HT-29 (cell line): ENCODE results near the gene CD44. TPM values are rescaled to one million over a fixed set of nuclear protein-coding genes. Genes with fewer than 3 reads are reported as not detected.

Experiments used
- DNase-seq: peaks from one replicate; pipeline ENCODE4 v3.0.0-alpha.2; 2015; ENCODE audit warnings: low spot score
- total RNA-seq: library from RNA; depleted of rRNA; stranded (reverse); fragments of >200 nt; shearing (Covaris generic); gene quantifications from 2 replicates; pipeline ENCODE4 v1.2.3, GENCODE V29; 2014

Gene CD44
- total RNA-seq, 1 experiment from 2014 or later = 159 TPM

DNA sequence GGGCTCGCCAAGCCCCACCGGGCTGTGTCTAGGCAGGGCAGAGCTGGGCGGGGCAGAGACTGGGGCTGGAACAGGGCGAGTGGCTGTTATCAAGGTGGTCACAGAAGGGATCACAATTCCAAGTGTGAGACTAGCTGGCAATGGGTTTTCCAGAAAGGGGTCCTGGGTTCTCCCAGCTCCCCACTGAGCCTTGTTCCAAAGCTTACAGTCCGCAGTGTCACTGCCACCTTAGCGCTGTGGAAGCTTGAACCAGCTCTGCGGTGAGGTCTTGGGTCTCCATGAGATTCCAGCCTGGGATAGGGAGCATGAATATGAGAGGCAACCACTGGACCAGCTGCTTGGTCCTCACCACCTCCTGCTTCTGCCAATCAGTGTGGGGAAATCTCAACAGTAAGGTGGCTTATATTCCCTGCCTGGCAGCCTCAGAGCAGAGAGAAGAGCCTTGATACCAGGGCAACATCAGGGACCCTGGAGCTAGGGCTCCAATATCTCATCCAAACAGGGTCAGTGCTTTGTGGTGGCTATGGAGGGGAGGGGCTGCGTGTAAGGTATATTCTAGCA lies 831 bp downstream of the CD44 start:
- peak; percentile 86 for DNase-seq

- DNase-seq = no peak
Measured at GRCh38 chr11:35141071-35141470, 2.1 kb downstream of the CD44 start.

DNA sequence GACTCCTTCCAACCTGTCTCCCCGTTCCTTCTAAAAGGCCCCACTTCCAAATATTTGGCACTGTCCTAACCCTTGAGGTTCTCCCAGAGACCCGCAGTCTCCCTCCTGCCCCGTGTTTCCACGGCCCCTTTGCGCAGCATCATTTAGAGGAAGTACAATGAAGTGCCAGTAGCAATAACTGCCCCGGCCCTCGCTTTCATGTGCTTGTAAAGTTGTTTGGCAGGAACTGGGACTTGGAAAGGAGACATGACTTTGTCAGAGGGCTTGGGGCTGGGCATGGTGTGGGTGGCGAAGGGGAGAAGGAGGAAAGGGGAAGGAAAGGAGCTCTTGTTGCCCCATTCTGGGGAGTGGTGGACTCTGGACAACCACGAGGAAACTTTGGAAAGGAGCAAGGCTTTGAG lies 2.6 kb downstream of the CD44 start:
- DNase-seq = peak; percentile 78

DNA sequence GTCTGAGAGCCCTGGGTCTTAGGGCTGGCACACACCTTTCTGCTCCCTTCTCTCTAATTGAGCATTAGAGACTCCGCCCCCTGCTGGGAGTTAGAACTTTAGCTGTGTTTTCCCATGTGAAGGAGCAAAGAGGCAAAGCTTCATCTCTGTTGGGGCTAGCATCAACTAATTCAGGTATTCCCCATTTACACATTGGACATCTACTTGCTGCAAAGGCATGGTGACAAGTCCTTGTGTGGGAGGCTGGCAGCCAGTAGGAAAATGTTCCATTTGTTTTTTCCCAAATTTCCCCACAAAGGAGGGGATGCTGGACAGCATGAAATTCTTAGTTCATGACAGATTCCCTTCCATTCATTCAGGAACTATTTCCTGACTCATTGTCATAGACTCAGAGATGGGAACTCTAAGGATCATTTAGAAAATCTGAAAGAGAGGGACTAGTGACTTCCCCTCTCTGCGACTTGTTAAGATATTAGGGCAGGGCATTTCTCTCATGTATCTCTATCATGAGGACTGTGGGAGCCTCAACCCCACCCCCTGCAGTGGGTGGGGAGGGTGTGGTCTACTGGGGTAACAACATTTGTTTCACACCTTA lies 3.6 kb downstream of the CD44 start:
- no peak for DNase-seq

DNA sequence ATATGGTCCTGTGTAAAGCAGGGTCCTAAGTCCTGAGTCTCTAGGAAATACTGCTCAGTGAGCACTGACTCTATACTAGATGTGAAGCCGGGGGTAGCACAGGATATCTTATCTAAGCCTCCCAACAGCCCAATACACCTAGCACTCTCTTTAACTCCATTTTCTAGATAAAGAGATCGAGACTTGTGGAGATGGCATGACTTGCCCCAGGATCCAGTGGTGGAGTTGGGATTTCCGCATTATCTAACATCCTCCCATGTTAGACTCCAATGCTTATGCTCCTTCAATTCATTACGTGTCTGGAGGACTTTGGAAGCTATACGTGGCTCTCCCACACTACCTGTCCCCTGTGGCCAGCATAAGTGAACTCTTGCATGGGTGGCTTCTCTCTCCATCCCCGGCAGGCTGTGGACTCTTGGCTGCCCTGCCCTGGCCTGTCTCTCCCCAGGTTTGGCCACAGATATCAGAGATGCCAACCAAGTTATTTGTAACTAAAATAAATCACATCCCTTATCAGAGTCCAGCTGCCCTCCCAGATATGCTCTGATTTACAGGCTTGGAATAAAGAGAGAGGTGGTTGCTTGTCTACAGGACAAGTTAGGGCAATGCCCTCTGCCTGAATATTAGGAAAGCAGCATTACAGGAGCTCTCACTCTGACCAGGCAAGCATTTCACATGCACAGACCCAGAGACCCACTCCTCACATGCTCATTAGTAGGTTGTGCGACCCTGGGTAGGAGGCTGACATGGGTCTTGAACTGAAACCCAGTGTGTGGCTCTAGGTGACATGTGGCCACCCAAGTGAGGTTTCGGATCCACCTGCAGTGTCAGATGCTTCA lies 4.5 kb downstream of the CD44 start:
- DNase-seq = no peak

DNA sequence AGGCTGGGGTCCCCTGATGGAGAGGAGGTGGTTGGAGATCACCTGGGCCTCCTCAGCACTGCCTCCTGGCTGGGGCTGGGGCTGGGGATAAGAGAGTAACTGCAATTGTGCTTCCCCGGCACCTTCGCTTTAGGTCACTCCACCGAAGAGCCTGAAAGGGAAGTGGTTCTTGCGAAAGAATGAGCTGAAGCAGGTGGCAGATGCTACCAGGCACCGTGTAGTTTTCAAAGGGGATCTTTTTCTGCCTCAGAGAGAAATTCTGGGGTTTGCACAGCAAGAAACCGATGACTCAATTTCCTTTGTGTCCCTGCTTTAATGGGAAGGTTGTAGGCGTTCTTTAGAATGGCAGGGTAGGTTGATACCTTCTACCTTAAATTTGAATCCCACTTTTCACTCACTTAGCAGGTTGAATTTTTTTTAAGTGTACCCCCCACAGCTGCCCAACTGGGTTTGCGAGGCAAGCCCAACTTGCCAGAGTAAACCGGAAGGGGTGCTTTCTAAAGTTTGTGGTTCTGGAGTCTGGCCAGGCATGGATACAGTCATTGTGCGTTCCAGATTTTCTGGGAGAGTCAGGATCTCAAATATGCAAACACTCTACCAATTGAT lies 5.3 kb downstream of the CD44 start:
- no peak for DNase-seq

DNA sequence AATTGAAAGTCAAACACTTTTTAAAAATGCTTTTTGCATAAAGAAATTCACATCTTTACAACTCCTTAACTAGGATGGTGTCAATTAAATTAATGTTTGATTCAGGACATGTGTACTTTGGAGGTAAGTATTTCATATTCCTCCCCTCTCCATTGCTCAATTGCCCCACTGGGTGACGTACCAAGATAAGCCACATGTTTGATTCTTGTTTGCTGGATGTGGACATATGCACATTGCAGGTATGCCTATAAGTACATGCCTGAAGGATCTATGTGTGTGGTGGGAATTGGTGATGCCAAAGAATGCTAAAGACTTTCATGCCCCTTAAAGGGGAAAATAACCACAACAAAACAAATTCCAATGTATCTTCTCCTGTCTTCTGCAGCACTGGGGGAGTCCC lies 5.8 kb downstream of the CD44 start:
- DNase-seq = no peak

- DNase-seq = no peak
Measured at GRCh38 chr11:35145271-35145670, 6.3 kb downstream of the CD44 start.

- DNase-seq = no peak
Measured at GRCh38 chr11:35146074-35146521, 7.1 kb downstream of the CD44 start.

GRCh38 chr11:35146711-35147110 lies 7.7 kb downstream of the CD44 start:
- no peak for DNase-seq

DNA sequence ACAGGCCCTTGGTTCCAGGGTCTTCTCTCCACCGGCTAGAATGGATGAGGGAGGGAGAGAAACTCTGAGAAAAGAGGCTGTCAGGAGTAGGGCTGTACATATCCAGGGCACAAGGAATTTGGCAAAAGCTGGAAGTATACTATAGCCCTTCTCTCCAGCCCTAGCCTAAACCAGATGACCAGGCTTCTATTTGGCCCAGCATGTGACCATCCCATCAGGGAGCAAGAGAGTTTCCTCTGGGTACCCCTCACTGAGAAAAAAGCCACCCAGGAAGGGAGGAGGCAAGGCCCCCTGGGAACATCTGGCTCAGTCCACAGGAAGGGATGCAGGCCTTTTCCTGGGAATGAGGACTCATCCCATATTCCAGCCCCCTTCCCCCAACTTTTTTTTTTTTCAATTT lies 8.3 kb downstream of the CD44 start:
- DNase-seq = no peak

- no peak for DNase-seq
Measured at GRCh38 chr11:35148163-35148837, 9.3 kb downstream of the CD44 start.

GRCh38 chr11:35150454-35150853 lies 11.5 kb downstream of the CD44 start:
- no peak for DNase-seq

DNA sequence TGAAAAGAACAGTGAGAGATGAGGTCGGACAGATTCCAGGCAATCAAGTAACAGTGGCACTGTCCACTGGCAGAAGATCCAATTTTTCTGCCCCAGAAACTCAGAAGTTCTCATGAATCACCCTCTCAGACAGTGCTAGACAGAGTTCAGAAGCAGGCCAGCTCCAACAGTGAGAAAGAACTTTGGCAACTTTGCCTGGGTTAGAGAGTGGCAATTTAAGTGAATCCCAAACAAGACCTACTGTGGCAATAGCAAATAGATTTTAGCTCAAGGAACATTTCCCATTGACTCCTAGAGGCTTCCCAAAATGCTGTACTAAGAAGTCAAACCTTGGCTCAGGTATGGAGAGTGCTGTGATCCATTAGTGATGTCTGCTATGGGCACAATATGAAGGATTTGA lies 12.3 kb downstream of the CD44 start:
- no peak for DNase-seq

DNA sequence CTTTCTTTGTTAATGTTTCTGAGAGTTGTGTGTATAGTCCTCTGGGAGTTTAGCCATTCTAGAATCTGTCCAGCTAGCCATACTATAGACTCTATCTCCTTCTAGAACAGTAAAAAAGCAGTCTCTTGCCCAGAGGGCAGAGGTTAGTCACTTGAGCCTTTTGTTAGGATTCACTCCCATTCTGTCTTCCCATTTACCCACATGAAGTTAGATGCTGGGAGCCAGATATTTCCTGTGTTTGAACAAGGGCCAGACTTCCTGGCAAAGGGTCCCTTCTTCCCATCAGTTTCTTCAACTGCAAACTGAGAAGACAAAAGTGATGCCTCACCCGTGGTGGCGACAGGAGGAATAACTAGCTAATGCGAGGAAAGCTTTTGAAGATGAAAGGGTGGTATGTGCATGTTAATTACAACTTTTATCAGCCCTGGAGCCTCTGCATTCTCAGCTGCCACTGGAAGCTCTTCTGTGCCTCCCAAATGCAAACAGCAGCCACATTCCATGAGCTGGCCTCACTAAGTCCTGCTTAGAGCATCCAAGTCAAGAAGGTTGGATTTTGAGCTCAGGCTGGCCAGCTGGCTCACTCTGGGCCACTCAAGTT lies 12.8 kb downstream of the CD44 start:
- DNase-seq = no peak

- no peak for DNase-seq
Measured at GRCh38 chr11:35152575-35152974, 13.6 kb downstream of the CD44 start.

GRCh38 chr11:35153280-35153679 lies 14.3 kb downstream of the CD44 start:
- DNase-seq = no peak

DNA sequence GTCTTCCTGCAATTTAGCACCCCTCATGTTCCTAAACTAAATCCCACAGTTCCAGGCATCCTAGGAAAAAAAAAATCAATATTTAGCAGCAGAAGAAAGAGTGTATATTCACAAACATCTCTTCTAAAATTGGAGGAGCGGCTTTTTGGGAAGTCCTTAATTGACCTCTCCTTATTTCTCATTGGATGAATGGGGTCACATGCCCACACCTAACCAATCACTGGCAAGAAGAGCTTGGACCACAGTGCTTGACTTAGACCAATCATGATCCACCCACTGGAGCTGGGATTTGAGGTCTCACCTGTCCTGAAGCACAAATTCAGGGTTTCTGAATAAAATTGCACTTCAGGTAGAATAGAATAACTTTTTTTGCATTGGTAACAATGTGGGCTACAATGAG lies 16.0 kb downstream of the CD44 start:
- no peak for DNase-seq

DNA sequence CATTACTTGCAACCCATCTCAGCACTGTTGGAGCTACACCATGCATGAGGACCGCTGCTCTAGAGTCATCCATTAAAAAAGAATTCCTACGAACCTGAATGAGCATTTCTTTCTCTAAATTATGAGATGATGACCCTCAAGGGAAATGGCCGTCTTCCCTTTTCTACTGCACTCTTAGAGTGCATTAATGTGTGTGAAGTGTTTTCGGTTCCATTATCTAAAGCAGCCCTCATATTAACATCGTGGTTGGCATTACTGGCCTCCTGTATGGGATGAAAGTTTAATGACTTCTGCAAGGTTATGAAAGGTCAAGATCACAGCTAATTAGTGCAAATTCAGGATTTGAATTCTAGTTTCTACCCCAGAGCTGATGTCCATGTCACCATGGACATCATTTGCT lies 16.7 kb downstream of the CD44 start:
- no peak for DNase-seq

- no peak for DNase-seq
Measured at GRCh38 chr11:35157814-35158700, 19.1 kb downstream of the CD44 start.
